SH-SY5Y (cell line): Measurements from ENCODE around the gene ACTR3C.

Experiments
- GATA2 ChIP-seq: IDR thresholded peaks from 2 replicates; pipeline ENCODE4 v1.6.1; 2011; ENCODE audit warnings: mild to moderate bottlenecking, low read depth, low read length
- GATA3 ChIP-seq: IDR thresholded peaks from 2 replicates; pipeline ENCODE4 v1.6.1; 2011; ENCODE audit warnings: low read depth, mild to moderate bottlenecking, low read length, moderate library complexity

DNA sequence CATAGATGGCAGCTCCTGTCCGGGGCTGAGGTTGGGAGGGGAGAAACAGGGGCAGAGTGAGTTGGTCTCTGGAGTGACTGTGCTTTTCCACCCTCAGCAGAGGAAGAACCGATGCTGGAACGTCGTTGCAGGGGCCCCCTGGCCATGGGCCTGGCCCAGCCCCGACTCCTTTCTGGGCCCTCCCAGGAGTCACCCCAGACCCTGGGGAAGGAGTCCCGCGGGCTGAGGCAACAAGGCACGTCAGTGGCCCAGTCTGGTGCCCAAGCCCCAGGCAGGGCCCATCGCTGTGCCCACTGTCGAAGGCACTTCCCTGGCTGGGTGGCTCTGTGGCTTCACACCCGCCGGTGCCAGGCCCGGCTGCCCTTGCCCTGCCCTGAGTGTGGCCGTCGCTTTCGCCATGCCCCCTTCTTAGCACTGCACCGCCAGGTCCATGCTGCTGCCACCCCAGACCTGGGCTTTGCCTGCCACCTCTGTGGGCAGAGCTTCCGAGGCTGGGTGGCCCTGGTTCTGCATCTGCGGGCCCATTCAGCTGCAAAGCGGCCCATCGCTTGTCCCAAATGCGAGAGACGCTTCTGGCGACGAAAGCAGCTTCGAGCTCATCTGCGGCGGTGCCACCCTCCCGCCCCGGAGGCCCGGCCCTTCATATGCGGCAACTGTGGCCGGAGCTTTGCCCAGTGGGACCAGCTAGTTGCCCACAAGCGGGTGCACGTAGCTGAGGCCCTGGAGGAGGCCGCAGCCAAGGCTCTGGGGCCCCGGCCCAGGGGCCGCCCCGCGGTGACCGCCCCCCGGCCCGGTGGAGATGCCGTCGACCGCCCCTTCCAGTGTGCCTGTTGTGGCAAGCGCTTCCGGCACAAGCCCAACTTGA is 48.0 kb upstream of the ACTR3C start:
- TF ChIP-seq GATA3: no peak
- TF ChIP-seq GATA2: no peak
